Thyroid gland (tissue), 4 donors: ENCODE measurements around the gene MSMP. TPM values are rescaled to one million over a fixed set of nuclear protein-coding genes. Genes with fewer than 3 reads are reported as not detected.

Experiments
- DNase-seq, 2 donors: peaks; one replicate each; pipeline ENCODE4 v3.0.0-alpha.2; 2019
- H3K27ac ChIP-seq, 3 donors: fragments of 200-600 bp; sonication (generic); 1 replicate in 2 of 3; 2 replicates in 1 of 3; pipeline ENCODE4 v1.5.1; 2016 to 2019; ENCODE audit warnings: mild to moderate bottlenecking in 1 of 3, moderate library complexity in 1 of 3
- H3K27me3 ChIP-seq: fragments of 200-600 bp; sonication (generic); one replicate; pipeline ENCODE4 v1.5.1; 2019
- H3K36me3 ChIP-seq, 2 donors: fragments of 200-600 bp; sonication (generic); one replicate each; pipeline ENCODE4 v1.5.1; 2016 to 2019
- H3K4me1 ChIP-seq, 2 donors: fragments of 200-600 bp; sonication (generic); one replicate each; pipeline ENCODE4 v1.5.1; 2017 to 2019
- H3K4me3 ChIP-seq, 3 donors: fragments of 200-600 bp; sonication (generic); replicated peaks in 1 of 3; 1 replicate in 2 of 3; 2 replicates in 1 of 3; pipeline ENCODE4 v1.5.1; 2016; ENCODE audit warnings: mild to moderate bottlenecking in 1 of 3
- H3K9me3 ChIP-seq: fragments of 200-600 bp; sonication (generic); one replicate; pipeline ENCODE4 v1.5.1; 2017
- POLR2A ChIP-seq, 2 donors: fragments of 450-650 bp; IDR thresholded peaks; one replicate each; pipeline ENCODE4 v1.6.1; 2017; ENCODE audit warnings: antibody characterized with exemption in 2 of 2, mild to moderate bottlenecking in 2 of 2, moderate library complexity in 1 of 2
- WGBS, 2 donors: methylation state at CpG; one replicate each; pipeline ENCODE4 v1.1.5; 2017; 5-methylcytosine and 5-hydroxymethylcytosine counted together
- intact Hi-C: fragments of 100-400 bp; cut with DNase I; formaldehyde crosslinking; loops from one replicate; pipeline ENCODE4 v1.15.1; 2023
- total RNA-seq, 4 donors: library from RNA; depleted of rRNA; stranded (reverse); fragments of >200 nt; gene quantifications; one replicate each; pipeline ENCODE4 v1.2.3, GENCODE V29; 2016
- TF ChIP-seq, protein P1 (sequence below), 6 experiments: fragments of 200-600 bp in 3 of 6; fragments of 450-650 bp in 3 of 6; sonication (generic) in 3 of 6; IDR thresholded peaks; one replicate each; pipeline ENCODE4 v1.5.1; 2016 to 2019; ENCODE audit warnings: antibody characterized with exemption in 6 of 6, mild to moderate bottlenecking in 2 of 6, inconsistent platforms in 1 of 6, moderate library complexity in 1 of 6

MSMP gene
- total RNA-seq, 4 donors from 2014 or later: 0.67 TPM; not detected in 3

DNA sequence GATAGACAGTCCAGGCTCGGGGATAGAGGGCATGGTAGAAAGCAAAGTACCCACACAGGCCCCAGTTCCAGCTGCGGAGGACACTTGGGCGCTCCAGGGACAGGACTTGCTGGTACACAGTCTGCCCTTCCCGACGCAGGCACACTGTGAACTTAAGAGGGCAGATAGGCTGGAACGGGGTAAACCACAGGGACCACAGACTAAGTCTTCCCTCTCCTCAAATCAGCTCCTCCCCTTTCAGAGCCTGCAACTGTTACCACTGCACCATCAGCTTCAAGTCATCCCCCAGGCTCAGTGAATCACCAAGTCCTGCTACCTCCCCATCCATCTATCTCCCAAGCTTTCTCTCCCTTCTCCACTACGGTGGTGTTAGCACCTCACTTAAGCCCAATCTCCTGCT lies 12.3 kb downstream of the MSMP start:
- 89 to 93% methylated on average over 7 of the region's 7 CpGs for WGBS, 2 donors
- intact Hi-C loops: loop anchor here (10.0 kb wide), 1 partner anchor 83 kb away; the partner anchor contains the start of genes FAM221B and TMEM8B
- Histone ChIP-seq H3K9me3 (no peaks in the 10 kb centered on the region), H3K4me3 (no peak overlapping the region), H3K4me1 (peaks cover 10 to 13% of the 10 kb centered on the region in 2 donors), H3K27me3 (no peaks in the 10 kb centered on the region), H3K36me3 (peaks cover 65 to 75% of the 10 kb centered on the region in 2 donors), H3K27ac (no peak overlapping the region)
- TF ChIP-seq POLR2A (IDR thresholded peaks at IDR 0.05): no peak
- TF ChIP-seq, protein P1, sequence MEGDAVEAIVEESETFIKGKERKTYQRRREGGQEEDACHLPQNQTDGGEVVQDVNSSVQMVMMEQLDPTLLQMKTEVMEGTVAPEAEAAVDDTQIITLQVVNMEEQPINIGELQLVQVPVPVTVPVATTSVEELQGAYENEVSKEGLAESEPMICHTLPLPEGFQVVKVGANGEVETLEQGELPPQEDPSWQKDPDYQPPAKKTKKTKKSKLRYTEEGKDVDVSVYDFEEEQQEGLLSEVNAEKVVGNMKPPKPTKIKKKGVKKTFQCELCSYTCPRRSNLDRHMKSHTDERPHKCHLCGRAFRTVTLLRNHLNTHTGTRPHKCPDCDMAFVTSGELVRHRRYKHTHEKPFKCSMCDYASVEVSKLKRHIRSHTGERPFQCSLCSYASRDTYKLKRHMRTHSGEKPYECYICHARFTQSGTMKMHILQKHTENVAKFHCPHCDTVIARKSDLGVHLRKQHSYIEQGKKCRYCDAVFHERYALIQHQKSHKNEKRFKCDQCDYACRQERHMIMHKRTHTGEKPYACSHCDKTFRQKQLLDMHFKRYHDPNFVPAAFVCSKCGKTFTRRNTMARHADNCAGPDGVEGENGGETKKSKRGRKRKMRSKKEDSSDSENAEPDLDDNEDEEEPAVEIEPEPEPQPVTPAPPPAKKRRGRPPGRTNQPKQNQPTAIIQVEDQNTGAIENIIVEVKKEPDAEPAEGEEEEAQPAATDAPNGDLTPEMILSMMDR (IDR thresholded peaks at IDR 0.05): no peak
- no peak for DNase-seq

GRCh38 chr9:35740243-35740642 lies 13.8 kb downstream of the MSMP start:
- Histone ChIP-seq H3K27ac (no peak overlapping the region), H3K9me3 (no peaks in the 10 kb centered on the region), H3K27me3 (no peaks in the 10 kb centered on the region), H3K4me3 (no peak overlapping the region), H3K36me3 (peaks cover 78 to 89% of the 10 kb centered on the region in 2 donors), H3K4me1 (no peaks in the 10 kb centered on the region)
- intact Hi-C loops: loop anchor here (10.0 kb wide), 1 partner anchor 85 kb away; the partner anchor contains the start of genes FAM221B and TMEM8B
- TF ChIP-seq, protein P1 (IDR thresholded peaks at IDR 0.05): no peak
- no peak for TF ChIP-seq POLR2A (IDR thresholded peaks at IDR 0.05)
- no peak for DNase-seq
- WGBS, 2 donors: 91 to 100% methylated on average over 5 to 6 of the region's 6 CpGs

DNA sequence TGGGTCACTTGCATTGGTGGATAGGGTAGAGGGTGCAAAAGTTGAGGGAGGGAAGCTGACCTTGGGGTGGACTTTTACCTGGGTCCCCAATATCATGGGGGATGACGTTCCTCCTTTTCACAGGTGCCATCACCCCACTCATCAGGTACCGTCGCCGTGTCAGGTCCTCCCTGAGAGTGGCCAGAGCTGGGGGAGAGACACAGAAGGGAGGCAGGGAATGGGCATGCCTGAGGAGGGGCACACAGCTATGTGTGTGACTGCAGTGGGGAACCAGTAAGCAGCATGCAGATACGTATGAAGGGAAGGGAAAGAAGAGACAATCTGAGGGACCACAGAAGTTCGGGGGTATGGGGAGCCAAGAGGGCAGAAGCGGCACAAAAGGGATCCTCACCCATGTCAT lies 15.2 kb downstream of the MSMP start:
- Histone ChIP-seq H3K4me3 (no peak overlapping the region), H3K36me3 (peaks cover 77 to 86% of the 10 kb centered on the region in 2 donors), H3K27ac (no peak overlapping the region), H3K27me3 (no peaks in the 10 kb centered on the region), H3K9me3 (no peaks in the 10 kb centered on the region), H3K4me1 (peaks cover 2% of the 10 kb centered on the region in 2 donors)
- intact Hi-C loops: no loop called here
- no peak for TF ChIP-seq POLR2A (IDR thresholded peaks at IDR 0.05)
- TF ChIP-seq, protein P1 (IDR thresholded peaks at IDR 0.05): no peak
- no peak for DNase-seq
- 86 to 95% methylated on average over 7 of the region's 7 CpGs for WGBS, 2 donors

DNA sequence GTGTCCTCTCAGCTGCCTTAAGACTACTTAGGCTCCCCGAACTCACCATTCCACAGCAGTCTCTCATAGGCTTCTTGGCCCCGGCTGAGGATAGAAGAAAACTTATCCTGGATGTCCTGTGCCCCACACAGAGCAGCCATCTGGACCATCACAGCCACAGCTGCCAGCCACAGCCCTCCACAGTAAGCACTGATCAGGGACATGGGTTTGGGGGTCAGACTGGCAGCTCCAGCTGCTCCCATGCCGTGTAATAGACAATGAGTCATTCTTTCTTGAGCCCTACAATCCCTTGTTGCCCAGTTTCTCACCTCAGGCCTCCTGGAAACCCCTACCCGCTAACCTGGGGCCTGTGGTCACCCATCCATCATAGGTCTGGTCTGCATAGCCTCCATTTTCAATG lies 15.9 kb downstream of the MSMP start:
- H3K27ac ChIP-seq: no peak overlapping the region
- H3K4me3 ChIP-seq: no peak overlapping the region
- DNase-seq: no peak
- no peaks in the 10 kb centered on the region for H3K9me3 ChIP-seq
- no peaks in the 10 kb centered on the region for H3K27me3 ChIP-seq
- no peak for TF ChIP-seq POLR2A (IDR thresholded peaks at IDR 0.05)
- TF ChIP-seq, protein P1 (IDR thresholded peaks at IDR 0.05): no peak
- H3K36me3 ChIP-seq: peaks cover 71 to 78% of the 10 kb centered on the region in 2 donors
- H3K4me1 ChIP-seq: peaks cover 8 to 10% of the 10 kb centered on the region in 2 donors
- 91 to 94% methylated on average over 4 of the region's 4 CpGs for WGBS, 2 donors
- intact Hi-C loops: no loop called here

GRCh38 chr9:35737143-35737542 lies 16.9 kb downstream of the MSMP start:
- 86 to 94% methylated on average over 1 to 7 of the region's 7 CpGs for WGBS, 2 donors
- Histone ChIP-seq H3K9me3 (no peaks in the 10 kb centered on the region), H3K4me1 (peaks cover 11 to 14% of the 10 kb centered on the region in 2 donors), H3K27me3 (no peaks in the 10 kb centered on the region), H3K36me3 (peaks cover 66 to 69% of the 10 kb centered on the region in 2 donors), H3K4me3 (no peak overlapping the region), H3K27ac (no peak overlapping the region)
- intact Hi-C loops: no loop called here
- DNase-seq: no peak
- TF ChIP-seq, protein P1 (IDR thresholded peaks at IDR 0.05): no peak
- TF ChIP-seq POLR2A (IDR thresholded peaks at IDR 0.05): no peak
